Calu3 (cell line): Measurements from ENCODE around the gene EPG5. TPM values are rescaled to one million over a fixed set of nuclear protein-coding genes. Genes with fewer than 3 reads are reported as not detected.
"Not testable (repeated sequence)": the region's sequence is repeated elsewhere in the genome, so short reads cannot be mapped to it uniquely, and the experiment has no call there.

Experiments
- BruUV-seq: library from RNA; stranded (reverse); fragments of 400-500 nt; replicated peaks from 2 replicates; lab custom pipeline; 2021; lab: Mats Ljungman, UMichigan
- CTCF ChIA-PET: fragments of 300-600 bp; sonication (Branson Sonifier 250); formaldehyde crosslinking; loops from one replicate; lab custom pipeline; 2022; ENCODE audit warnings: antibody characterized with exemption; lab: Charles Lee
- DNase-seq: peaks from one replicate; pipeline ENCODE4 v3.0.0; 2022
- H3K27ac Mint-ChIP-seq: one replicate; pipeline ENCODE4 v1.8.0; 2022; ENCODE audit warnings: mixed read lengths; ENCODE audit not compliant: unreplicated experiment
- H3K27me3 Mint-ChIP-seq: one replicate; pipeline ENCODE4 v1.8.0; 2022; ENCODE audit warnings: mixed read lengths; ENCODE audit not compliant: unreplicated experiment
- H3K36me3 Mint-ChIP-seq: one replicate; pipeline ENCODE4 v1.8.0; 2022; ENCODE audit warnings: mild to moderate bottlenecking, moderate library complexity, mixed read lengths; ENCODE audit not compliant: insufficient read depth, unreplicated experiment
- H3K4me1 Mint-ChIP-seq: one replicate; pipeline ENCODE4 v1.8.0; 2022; ENCODE audit warnings: mild to moderate bottlenecking, low read depth, mixed read lengths; ENCODE audit not compliant: unreplicated experiment
- H3K4me3 Mint-ChIP-seq: one replicate; pipeline ENCODE4 v1.8.0; 2022; ENCODE audit warnings: mild to moderate bottlenecking, low read depth, moderate library complexity, mixed read lengths; ENCODE audit not compliant: unreplicated experiment
- H3K9me3 Mint-ChIP-seq: one replicate; pipeline ENCODE4 v1.8.0; 2022; ENCODE audit warnings: low read depth, mixed read lengths; ENCODE audit not compliant: unreplicated experiment
- intact Hi-C: fragments of 100-400 bp; cut with micrococcal nuclease; formaldehyde crosslinking; loops from one replicate; pipeline ENCODE4 v1.10.0; 2022; ENCODE audit not compliant: unreplicated experiment
- total RNA-seq: library from RNA; stranded (reverse); gene quantifications from 2 replicates; pipeline ENCODE4 v1.2.3, GENCODE V29; 2022
- TF ChIP-seq, protein P1 (sequence below): fragments of 200-600 bp; IDR thresholded peaks from one replicate; pipeline ENCODE4 v1.8.0; 2022; ENCODE audit warnings: antibody characterized with exemption; ENCODE audit not compliant: unreplicated experiment

The EPG5 gene
- total RNA-seq, 1 experiment from 2014 or later: 25.6 TPM

GRCh38 chr18:45962866-45963265, 4.3 kb downstream of the EPG5 start:
- CTCF ChIA-PET: interaction anchor here (0.6 to 1.6 kb wide), 2 partner anchors 23 to 111 kb away, joined by 3 to 4 read pairs; no protein-coding TSS in a partner anchor
- Mint-ChIP-seq H3K4me3 (peak overlapping the region; percentile 5), H3K27ac (peak overlapping the region; percentile 51), H3K36me3 (peaks cover 16% of the 10 kb centered on the region), H3K27me3 (no peaks in the 10 kb centered on the region), H3K9me3 (no peaks in the 10 kb centered on the region), H3K4me1 (peaks cover 45% of the 10 kb centered on the region)
- intact Hi-C loops: no loop called here
- no peak for DNase-seq
- TF ChIP-seq, protein P1, sequence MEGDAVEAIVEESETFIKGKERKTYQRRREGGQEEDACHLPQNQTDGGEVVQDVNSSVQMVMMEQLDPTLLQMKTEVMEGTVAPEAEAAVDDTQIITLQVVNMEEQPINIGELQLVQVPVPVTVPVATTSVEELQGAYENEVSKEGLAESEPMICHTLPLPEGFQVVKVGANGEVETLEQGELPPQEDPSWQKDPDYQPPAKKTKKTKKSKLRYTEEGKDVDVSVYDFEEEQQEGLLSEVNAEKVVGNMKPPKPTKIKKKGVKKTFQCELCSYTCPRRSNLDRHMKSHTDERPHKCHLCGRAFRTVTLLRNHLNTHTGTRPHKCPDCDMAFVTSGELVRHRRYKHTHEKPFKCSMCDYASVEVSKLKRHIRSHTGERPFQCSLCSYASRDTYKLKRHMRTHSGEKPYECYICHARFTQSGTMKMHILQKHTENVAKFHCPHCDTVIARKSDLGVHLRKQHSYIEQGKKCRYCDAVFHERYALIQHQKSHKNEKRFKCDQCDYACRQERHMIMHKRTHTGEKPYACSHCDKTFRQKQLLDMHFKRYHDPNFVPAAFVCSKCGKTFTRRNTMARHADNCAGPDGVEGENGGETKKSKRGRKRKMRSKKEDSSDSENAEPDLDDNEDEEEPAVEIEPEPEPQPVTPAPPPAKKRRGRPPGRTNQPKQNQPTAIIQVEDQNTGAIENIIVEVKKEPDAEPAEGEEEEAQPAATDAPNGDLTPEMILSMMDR: no peak
- no TSS peak for BruUV-seq

DNA sequence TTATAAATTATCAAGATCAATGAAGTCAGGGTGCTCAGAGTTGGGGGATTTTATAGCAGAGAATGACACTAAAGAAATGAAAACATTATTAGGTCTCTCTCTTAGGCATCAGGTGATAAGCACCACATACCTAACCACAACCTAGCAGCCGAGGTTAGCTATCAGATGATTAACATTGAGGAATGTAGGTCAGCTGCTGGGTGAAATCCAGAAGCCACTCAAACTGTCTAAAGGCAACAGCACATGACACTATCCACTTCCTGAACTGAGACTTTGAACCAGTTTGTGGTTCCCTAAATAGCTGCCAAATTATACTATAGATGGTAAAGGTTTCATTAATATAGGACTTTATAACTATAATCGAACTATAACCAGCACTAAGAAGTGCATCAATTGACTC, 4.7 kb downstream of the EPG5 start:
- Mint-ChIP-seq H3K9me3 (no peaks in the 10 kb centered on the region), H3K4me1 (peaks cover 42% of the 10 kb centered on the region), H3K36me3 (peaks cover 12% of the 10 kb centered on the region), H3K4me3 (peak overlapping the region; percentile 5), H3K27ac (no peak overlapping the region), H3K27me3 (no peaks in the 10 kb centered on the region)
- TF ChIP-seq, protein P1: no peak
- DNase-seq: peak; percentile 37
- CTCF ChIA-PET: interaction anchor here (0.6 to 1.6 kb wide), 4 partner anchors 16 to 696 kb away, joined by 3 to 7 read pairs (median 4); no protein-coding TSS in a partner anchor
- no TSS peak for BruUV-seq
- intact Hi-C loops: no loop called here

GRCh38 chr18:45959484-45959883, 7.6 kb downstream of the EPG5 start:
- DNase-seq, H3K27ac Mint-ChIP-seq, BruUV-seq, H3K4me3 Mint-ChIP-seq, intact Hi-C loops, H3K9me3 Mint-ChIP-seq, H3K36me3 Mint-ChIP-seq, H3K27me3 Mint-ChIP-seq, CTCF ChIA-PET: not testable (repeated sequence)
- H3K4me1 Mint-ChIP-seq: peaks cover 42% of the 10 kb centered on the region

- DNase-seq: no peak
- Mint-ChIP-seq H3K36me3 (peaks cover 3% of the 10 kb centered on the region), H3K4me1 (peaks cover 40% of the 10 kb centered on the region), H3K9me3 (no peaks in the 10 kb centered on the region), H3K27ac (no peak overlapping the region), H3K27me3 (no peaks in the 10 kb centered on the region), H3K4me3 (no peak overlapping the region)
- TF ChIP-seq, protein P1: no peak
- intact Hi-C loops: no loop called here
- BruUV-seq: no TSS peak
- CTCF ChIA-PET: no interaction called here
These were observed 8.4 kb downstream of the EPG5 start for GRCh38 chr18:45958730-45959129.

DNA sequence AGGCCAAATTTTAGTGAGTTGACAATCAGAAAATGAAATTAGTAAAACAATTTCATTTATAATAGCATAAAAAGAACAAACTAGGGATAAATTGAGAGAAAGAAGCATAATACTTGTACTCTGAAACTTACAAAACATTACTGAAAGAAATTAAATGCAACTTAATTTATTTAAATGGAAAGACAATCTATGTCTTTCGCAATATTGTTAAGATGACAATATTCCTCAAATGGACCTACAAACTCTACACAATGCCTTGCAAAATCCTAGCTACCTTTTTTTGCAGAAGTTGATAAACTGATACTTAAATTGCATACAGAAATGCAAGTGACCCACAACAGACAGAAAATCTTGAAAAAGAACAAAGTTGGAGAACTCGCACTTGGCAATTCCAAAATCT, 9.1 kb downstream of the EPG5 start:
- Mint-ChIP-seq H3K36me3 (peaks cover 4% of the 10 kb centered on the region), H3K27me3 (no peaks in the 10 kb centered on the region), H3K9me3 (no peaks in the 10 kb centered on the region), H3K4me1 (peaks cover 33% of the 10 kb centered on the region), H3K4me3 (no peak overlapping the region), H3K27ac (no peak overlapping the region)
- BruUV-seq: no TSS peak
- CTCF ChIA-PET: no interaction called here
- intact Hi-C loops: no loop called here
- TF ChIP-seq, protein P1: no peak
- DNase-seq: no peak
